Measurements from ENCODE around the gene MCRIP2.
A peak's percentile ranks its signal among the peaks of the same experiment; 100 is the strongest.

Gene MCRIP2

DNA sequence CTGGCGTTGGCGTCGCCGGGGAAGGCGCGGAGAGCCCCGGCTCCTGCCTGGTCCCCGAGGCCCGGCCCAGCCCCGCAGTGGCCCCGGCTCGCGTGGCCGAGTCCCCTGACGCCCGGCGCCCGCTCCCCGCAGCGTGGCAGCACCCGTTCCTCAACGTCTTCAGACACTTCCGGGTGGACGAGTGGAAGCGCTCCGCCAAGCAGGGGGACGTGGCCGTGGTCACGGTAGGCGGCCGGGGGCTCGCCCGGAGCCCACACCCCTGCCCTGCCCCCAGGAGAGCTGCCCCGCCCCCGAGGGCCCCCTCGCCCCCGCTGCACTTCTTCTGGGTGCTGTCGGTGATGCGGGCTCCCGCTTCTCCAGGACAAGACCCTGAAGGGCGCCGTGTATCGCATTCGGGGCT lies 8.0 kb downstream of the MCRIP2 start:
- no peak for DNase-seq

GRCh38 chr16:651844-652243 lies 10.2 kb downstream of the MCRIP2 start:
- DNase-seq, result no peak

DNA sequence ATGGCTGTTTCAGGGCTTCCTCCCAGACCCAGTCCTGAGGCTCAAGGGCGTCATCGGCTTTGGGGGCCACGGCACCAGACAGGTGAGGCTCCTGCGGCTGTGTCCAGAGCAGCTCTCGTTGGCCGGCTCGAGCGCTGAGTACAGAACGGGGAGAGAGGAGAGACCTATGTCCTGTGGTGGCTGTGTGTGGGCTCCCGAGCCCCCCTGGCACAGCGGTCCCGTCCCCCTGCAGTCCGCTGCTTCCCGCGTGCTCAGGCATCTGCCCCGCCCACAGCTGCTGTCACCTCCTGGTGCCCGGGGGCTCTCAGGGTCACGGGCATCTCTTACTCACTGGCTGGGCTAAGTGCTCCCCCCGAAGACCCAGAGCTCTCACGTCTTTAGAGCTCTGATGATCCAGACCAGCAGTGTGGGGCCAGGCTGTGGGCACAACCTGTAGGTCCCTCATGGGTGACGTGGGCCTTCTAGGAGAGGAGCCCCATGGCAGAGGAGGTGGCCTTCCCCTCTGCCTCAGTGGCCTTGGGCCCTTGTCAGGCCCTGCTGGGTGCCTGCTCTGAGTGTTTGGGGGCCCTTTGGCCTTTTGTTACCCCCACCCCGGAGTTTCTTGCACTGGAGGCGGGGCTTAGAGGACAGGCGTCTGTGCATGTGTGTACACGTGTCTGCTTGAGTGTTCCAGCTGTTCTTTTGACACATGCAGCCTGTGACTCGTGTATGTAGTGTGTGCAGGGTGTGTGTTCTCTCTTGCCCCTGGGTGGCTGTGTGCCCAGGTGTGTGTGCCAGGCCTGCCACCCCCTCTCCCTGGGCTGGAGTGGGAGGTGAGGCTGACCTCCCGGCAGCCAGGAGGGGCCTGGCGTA lies 11.1 kb downstream of the MCRIP2 start:
- DNase-seq, result no peak

- no peak for DNase-seq
These were observed 12.4 kb downstream of the MCRIP2 start for GRCh38 chr16:654034-654433.

GRCh38 chr16:657487-657886 lies 15.9 kb downstream of the MCRIP2 start:
- DNase-seq, result no peak

DNA sequence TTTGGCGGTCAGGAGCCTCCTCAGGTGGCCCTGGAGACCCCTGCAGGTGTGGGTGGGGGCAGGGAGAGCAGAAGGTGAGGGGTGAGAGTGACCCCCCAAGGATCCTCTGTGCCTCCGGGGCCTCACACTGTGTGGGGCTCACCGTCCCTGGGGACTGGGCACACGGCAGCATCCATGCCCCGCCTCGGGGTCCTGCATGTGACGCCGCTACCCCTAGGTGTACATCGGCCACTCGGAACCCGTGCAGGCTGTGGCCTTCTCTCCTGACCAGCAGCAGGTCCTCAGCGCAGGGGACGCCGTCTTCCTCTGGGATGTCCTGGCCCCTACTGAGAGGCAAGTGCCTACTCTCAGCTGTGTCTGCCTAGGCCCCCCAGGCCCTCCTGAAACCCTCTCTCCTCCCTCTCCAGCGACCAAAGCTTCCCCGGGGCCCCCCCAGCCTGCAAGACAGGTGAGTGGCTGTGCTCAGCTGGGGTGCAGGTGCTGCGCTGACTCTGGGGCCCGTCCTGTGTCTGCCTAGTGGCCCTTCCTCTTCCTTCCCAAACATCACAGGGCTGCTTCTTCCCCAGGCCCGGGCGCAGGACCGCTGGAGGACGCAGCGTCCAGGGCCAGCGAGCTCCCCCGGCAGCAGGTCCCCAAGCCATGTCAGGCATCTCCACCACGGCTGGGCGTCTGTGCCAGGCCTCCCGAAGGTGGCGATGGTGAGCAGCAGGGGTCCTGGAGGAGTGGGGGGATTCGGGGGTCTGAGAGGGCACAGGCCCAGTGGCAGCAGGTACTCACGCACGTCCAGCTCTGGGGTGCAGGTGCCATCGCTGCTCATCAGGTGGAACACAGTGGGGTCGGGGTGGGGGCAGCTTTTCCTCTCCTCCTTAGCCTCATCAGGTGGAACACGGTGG lies 17.3 kb downstream of the MCRIP2 start:
- no peak for DNase-seq

DNA sequence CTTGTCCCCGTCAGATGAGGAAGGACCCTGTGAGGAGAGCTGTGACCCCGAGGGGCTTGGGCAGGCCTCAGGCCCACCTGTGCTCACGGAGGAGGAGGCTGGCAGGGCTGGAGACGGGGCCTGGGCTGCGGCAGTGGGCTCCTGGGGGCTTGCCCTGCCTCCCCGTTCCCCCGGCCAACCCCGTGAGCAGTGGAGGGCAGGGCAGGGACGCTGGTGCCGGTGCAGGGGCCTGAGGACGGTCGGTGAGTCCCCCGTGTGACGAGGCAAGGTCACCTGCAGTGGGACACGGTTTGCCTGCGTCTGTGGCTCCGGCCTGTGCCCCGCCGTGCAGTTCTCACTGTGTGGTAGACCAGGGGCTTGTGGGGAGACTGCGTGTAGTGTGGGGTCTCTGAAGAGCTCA lies 18.0 kb downstream of the MCRIP2 start:
- no peak for DNase-seq

GRCh38 chr16:660132-660458 lies 18.5 kb downstream of the MCRIP2 start:
- no peak for DNase-seq

DNA sequence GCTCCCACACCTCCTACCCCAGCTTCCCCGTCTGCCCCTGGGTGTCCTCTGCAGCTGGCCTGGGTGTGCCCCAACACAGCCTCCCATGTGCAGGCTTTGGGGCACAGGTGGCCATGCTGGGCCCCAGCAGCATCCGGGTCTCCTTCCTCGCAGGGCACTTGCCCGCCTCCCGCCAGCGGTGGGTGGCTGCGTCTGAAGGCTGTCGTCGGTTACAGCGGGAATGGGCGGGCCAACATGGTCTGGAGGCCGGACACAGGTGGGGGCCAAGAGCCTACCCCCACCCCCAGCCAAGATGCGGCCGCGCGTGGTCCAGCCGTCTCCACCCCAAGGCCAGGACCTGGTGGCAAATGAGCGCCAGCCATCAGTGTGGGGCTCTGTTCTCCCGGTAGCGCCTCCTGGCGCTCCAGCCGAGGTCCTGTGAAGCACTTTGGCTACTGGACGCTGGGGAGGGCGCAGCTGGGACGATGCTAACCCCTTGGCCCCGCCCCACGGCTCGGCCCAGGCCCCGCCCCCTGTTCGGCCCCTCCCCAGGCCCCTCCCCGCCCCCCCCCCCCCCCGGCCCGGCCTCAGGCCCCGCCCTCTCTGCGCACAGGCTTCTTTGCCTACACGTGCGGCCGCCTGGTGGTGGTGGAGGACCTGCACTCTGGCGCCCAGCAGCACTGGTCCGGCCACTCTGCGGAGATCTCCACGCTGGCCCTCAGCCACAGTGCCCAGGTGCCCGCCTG lies 19.0 kb downstream of the MCRIP2 start:
- DNase-seq, result no peak

- DNase-seq, result no peak
These were observed 19.7 kb downstream of the MCRIP2 start for GRCh38 chr16:661184-661821.

GRCh38 chr16:662095-662494 lies 20.5 kb downstream of the MCRIP2 start:
- no peak for DNase-seq

- no peak for DNase-seq
These were observed 21.0 kb downstream of the MCRIP2 start for GRCh38 chr16:662597-662996.

DNA sequence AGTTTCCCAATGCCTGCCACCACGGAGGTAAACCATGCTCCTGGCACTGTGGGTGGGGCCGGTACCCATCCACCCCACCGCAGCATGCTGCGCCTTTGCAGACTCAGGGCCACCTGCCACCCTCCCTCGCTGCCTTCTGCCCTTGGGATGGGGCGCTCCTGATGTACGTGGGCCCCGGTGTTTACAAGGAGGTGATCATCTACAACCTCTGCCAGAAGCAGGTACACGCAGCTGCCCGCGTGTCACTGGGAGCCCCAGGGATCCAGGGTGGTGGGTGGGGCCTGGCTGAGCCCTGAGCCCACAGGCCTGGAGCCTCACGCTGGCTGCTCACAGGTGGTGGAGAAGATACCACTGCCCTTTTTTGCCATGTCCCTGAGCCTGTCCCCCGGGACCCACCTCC lies 24.9 kb downstream of the MCRIP2 start:
- no peak for DNase-seq

DNA sequence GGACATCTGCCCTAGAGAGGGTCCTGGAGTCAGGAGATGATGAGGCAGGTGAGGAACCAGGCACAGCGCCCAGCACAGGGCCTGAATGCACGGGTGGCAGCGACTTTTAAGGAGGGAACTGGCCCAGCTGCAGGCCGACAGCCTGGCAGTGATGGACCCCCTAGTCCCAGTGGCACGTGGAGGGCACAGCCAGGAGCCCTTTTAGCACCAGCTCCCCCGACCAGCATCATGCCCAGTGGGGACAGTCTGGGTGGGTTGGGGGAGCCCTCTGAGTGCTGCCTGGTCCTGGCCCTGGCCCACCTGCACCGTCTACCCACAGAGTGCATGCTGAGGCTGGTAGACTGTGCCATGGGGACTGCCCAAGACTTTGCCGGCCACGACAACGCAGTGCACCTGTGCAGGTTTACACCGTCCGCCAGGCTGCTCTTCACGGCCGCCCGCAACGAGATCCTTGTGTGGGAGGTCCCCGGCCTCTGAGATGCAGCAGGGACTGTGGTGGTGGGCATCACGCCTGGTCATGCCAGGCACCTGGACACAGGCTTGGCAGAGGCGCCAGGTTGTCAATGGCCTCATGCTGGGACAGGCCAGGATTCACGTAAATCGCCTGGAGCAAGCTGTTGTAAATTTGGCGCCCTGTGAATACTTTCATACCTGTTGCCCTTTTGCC lies 25.6 kb downstream of the MCRIP2 start:
- no peak for DNase-seq

DNA sequence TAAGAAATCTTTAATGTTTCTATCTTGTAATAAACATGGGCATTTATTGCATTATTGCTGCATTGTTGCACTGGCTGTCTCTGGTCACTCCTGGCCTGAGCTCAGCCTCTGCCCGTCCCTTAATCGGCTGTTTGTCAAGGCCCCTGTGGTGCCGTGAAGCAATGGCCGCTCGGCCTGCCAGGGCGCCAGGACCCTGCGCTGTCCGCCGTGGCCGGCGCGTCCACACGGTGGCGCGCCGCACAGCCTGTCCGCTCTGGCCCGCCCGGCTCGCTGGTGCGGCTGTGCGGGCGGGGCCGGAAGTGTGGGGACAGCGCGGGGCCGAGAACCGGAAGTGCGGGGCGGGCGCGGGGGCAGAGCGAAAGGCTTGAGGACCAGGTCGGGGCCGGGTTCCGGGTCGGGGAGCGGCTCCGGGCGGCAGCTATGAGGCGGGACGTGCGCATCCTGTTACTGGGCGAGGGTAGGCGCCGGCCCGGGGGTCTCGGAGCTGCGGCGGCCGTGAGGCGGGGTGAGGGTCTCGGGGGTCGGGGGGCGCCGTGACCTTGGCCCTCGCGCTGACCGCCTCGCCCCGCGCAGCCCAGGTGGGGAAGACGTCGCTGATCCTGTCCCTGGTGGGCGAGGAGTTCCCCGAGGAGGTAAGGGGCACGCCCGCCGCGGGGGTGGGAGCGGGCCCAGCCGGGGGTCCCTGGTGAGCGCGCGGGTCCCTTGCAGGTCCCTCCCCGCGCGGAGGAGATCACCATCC lies 26.3 kb downstream of the MCRIP2 start, which contains the start of gene RHOT2:
TSS of gene RHOT2 (plus strand) at position 353 of the 739 bp plus-strand sequence. CDS start at position 421, 68 bp downstream.
- peak; percentile 61 for DNase-seq

GRCh38 chr16:668519-669171 lies 27.0 kb downstream of the MCRIP2 start:
- DNase-seq, result no peak

DNA sequence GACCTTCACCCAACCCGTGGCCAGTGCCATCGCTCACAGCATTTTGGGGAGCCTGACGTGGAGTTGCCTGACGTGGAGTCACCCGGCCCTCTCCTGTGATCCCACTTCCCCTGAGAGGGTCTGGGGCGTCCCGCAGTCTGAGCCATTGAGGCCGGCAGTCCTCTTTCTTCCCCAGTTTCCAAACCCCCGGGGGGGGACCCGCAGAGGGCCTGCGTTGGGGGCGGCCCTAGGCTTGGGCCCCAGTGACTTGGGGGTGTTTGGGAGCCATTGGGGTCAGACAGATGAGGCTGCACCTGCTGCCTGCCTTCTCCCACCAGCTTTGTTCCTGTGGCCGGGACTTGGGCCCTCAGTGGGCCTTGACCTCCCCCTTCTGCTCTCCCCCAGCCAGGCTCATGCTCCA lies 28.0 kb downstream of the MCRIP2 start:
- DNase-seq, result no peak

DNA sequence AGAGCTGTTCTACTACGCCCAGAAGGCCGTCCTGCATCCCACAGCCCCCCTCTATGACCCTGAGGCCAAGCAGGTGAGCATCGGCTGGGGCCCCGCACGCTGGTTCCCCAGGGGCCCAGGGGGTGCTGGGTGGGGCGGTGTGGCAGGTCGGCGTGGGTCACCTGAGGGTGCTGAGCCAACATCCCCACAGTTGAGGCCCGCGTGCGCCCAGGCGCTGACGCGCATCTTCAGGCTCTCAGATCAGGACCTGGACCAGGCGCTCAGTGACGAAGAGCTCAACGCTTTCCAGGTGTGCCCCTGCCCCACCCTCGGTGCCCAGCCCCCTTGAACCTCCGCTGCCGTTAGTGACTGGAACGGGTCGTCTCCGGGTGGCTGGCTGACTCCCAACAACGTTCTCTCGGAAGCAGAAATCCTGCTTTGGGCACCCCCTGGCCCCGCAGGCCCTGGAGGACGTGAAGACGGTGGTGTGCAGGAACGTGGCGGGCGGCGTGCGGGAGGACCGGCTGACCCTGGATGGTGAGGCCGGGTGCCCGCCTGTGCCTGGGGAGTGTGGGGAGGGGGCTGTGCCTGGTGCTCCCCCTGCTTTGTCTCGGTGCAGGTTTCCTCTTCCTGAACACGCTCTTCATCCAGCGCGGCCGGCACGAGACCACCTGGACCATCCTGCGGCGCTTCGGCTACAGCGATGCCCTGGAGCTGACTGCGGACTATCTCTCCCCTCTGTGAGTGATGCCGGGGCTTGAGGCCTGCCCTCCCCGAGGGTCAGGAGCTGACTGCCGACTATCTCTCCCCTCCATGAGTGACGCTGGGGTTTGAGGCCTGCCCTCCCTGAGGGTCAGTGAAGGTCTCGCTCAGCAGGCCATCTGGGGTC lies 29.1 kb downstream of the MCRIP2 start:
- no peak for DNase-seq

GRCh38 chr16:671353-672131 lies 29.9 kb downstream of the MCRIP2 start:
- no peak for DNase-seq
